OCI-LY7 (cell line): ENCODE measurements around the gene HOXC9. TPM values are rescaled to one million over a fixed set of nuclear protein-coding genes. Genes with fewer than 3 reads are reported as not detected.

Source experiments
- BruUV-seq: library from RNA; stranded (reverse); fragments of 400-500 nt; replicated peaks from 2 replicates; lab custom pipeline; 2021; lab: Mats Ljungman, UMichigan
- CTCF ChIA-PET: fragments of 300-600 bp; sonication (Branson Sonifier 250); formaldehyde crosslinking; loops from one replicate; lab custom pipeline; 2022; ENCODE audit warnings: antibody characterized with exemption; ENCODE audit not compliant: unreplicated experiment; lab: Charles Lee
- POLR2A ChIA-PET: fragments of 300-600 bp; sonication (Branson Sonifier 250); formaldehyde crosslinking; loops from one replicate; lab custom pipeline; 2022; ENCODE audit warnings: antibody characterized with exemption; lab: Charles Lee
- DNase-seq: peaks from one replicate; pipeline ENCODE4 v3.0.0-alpha.2; 2015; ENCODE audit warnings: low spot score
- H2AFZ ChIP-seq: fragments of 200-600 bp; sonication (generic), shearing (Covaris generic); 2 replicates; pipeline ENCODE4 v1.6.1; 2014; ENCODE audit warnings: mild to moderate bottlenecking, antibody characterized with exemption, low read length, moderate library complexity
- H3K27ac ChIP-seq: fragments of 200-600 bp; sonication (generic); 2 replicates; pipeline ENCODE4 v1.5.1; 2014; ENCODE audit warnings: mixed run types, low read depth, mild to moderate bottlenecking, moderate library complexity, low read length, inconsistent platforms; ENCODE audit not compliant: poor library complexity, severe bottlenecking
- H3K36me3 ChIP-seq: fragments of 200-600 bp; sonication (generic); 2 replicates; pipeline ENCODE4 v1.6.1; 2014; ENCODE audit warnings: mild to moderate bottlenecking, antibody characterized with exemption, low read length, moderate library complexity, mixed read lengths; ENCODE audit not compliant: insufficient read depth
- H3K4me1 ChIP-seq: fragments of 200-600 bp; sonication (generic); 2 replicates; pipeline ENCODE4 v1.5.1; 2014; ENCODE audit warnings: mild to moderate bottlenecking, low read length; ENCODE audit not compliant: insufficient read depth, poor library complexity, severe bottlenecking
- H3K4me2 ChIP-seq: fragments of 200-600 bp; sonication (generic); 2 replicates; pipeline ENCODE4 v1.6.1; 2014; ENCODE audit warnings: mild to moderate bottlenecking, low read length
- H3K4me3 ChIP-seq: fragments of 200-600 bp; sonication (generic); 2 replicates; pipeline ENCODE4 v1.5.1; 2014; ENCODE audit warnings: mild to moderate bottlenecking, low read depth, low read length; ENCODE audit not compliant: poor library complexity, severe bottlenecking
- H3K79me2 ChIP-seq: fragments of 200-600 bp; sonication (generic); 2 replicates; pipeline ENCODE4 v1.6.1; 2016; ENCODE audit warnings: low read depth, mild to moderate bottlenecking, low read length, moderate library complexity, mixed read lengths; ENCODE audit not compliant: insufficient read depth
- H3K9me2 ChIP-seq: fragments of 200-600 bp; sonication (generic); 2 replicates; pipeline ENCODE4 v1.6.1; 2016; ENCODE audit warnings: mild to moderate bottlenecking, low read length, mixed read lengths; ENCODE audit not compliant: insufficient read depth
- H3K9me3 ChIP-seq: fragments of 200-600 bp; sonication (generic); 2 replicates; pipeline ENCODE4 v1.6.1; 2014; ENCODE audit warnings: mild to moderate bottlenecking, mixed run types, low read length, mixed read lengths
- H4K20me1 ChIP-seq: fragments of 200-600 bp; sonication (generic); 2 replicates; pipeline ENCODE4 v1.6.1; 2014; ENCODE audit warnings: mild to moderate bottlenecking, antibody characterized with exemption, low read length, moderate library complexity, mixed read lengths; ENCODE audit not compliant: insufficient read depth
- EZH2phosphoT487 ChIP-seq: fragments of 200-600 bp; sonication (generic); IDR thresholded peaks from 2 replicates; pipeline ENCODE4 v1.6.1; 2018; ENCODE audit warnings: low read depth, borderline replicate concordance, mild to moderate bottlenecking, mixed run types, antibody characterized with exemption, low read length, moderate library complexity, mixed read lengths
- intact Hi-C: fragments of 100-400 bp; cut with micrococcal nuclease; formaldehyde crosslinking; loops from one replicate; pipeline ENCODE4 v1.10.0; 2022; ENCODE audit not compliant: unreplicated experiment
- total RNA-seq, 2 experiments: library from RNA; depleted of rRNA in 1 of 2; stranded (reverse); fragments of >200 nt in 1 of 2; shearing (Covaris generic) in 1 of 2; gene quantifications; 2 replicates each; pipeline ENCODE4 v1.2.3, GENCODE V29; 2014 to 2022
- TF ChIP-seq, protein P1 (sequence below): fragments of 200-600 bp; sonication (generic); conservative IDR thresholded peaks from 2 replicates; pipeline ENCODE4 v1.5.1; 2014; ENCODE audit warnings: mild to moderate bottlenecking, antibody characterized with exemption, low read length, moderate library complexity, mixed read lengths

Gene HOXC9
- total RNA-seq, 2 experiments from 2014 or later = 0.42 TPM; not detected in 1

DNA sequence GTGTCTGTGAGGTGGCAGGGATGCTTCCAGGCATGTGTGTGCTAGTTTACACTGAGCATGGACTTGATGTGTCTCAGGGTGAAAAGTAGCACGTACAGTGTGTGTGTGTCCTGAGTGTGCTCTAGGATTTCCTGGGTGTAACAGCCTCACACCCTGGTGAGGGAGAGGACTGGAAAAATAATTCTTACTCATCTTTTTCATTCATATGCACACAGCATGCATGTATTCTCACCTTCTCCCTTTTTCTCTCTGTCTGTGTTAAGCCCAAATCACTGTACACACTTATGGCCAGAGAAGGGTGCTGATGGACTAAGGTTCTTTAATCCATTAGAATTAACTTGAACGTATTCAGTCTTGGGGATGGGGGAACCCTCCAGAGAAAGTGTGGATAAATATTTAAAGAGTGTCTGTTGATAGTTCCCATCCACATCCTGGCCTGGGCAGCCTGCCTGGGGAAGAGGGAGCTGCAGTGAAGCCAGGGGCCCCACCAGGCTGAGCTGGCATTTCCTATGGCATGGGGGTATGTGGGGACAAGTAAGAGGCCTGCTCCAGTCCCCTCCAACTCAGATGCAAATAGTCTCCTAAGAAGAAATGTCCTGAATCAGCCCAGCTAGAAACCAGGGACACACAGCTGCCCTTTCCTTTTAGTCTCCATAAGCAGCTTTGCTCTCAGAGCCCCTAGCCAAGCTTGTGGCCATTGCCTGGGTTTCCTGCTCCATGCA is 7.7 kb downstream of the HOXC9 start:
- no peaks in the 10 kb centered on the region for H3K9me3 ChIP-seq
- no peak overlapping the region for H3K27ac ChIP-seq
- TF ChIP-seq EZH2phosphoT487 = no peak
- H3K4me3 ChIP-seq = no peak overlapping the region
- peaks cover 38% of the 10 kb centered on the region for H3K4me1 ChIP-seq
- no peaks in the 10 kb centered on the region for H3K36me3 ChIP-seq
- no peak for DNase-seq
- H3K9me2 ChIP-seq = no peaks in the 10 kb centered on the region
- ChIA-PET CTCF (interaction anchor here (0.5 to 0.6 kb wide), 2 partner anchors 152 to 255 kb away, joined by 3 to 4 read pairs; no protein-coding TSS in a partner anchor), POLR2A (interaction anchor here (1.4 to 1.6 kb wide), 2 partner anchors 10 to 46 kb away, joined by 4 read pairs; partner anchors contain the start of gene HOXC4)
- no peak overlapping the region for H2AFZ ChIP-seq
- BruUV-seq = no TSS peak
- no peaks in the 10 kb centered on the region for H3K79me2 ChIP-seq
- no peaks in the 10 kb centered on the region for H4K20me1 ChIP-seq
- intact Hi-C loops = loop anchor here (2.0 kb wide), 1 partner anchor 209 kb away; no protein-coding TSS in a partner anchor
- no peak overlapping the region for H3K4me2 ChIP-seq

DNA sequence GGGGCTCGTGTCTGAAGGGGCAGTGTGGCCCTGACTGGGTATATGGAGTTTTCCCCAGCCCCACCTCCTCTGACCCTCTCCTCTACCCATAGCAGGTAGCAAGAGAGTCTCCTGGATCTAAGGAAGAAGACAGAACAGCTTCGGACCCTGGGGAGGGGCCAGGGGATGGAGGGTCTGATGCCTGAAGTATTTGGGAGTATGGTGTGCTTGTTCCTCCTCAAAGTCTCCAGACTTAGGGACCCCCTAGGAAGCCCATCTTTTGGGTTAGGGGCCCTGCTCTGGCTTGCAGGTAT is 8.2 kb downstream of the HOXC9 start:
- ChIA-PET POLR2A (interaction anchor here (1.4 to 1.6 kb wide), 2 partner anchors 9 to 45 kb away, joined by 4 read pairs; partner anchors contain the start of gene HOXC4), CTCF (interaction anchor here (0.6 kb wide), 1 partner anchor 255 kb away, joined by 3 read pairs; no protein-coding TSS in a partner anchor)
- Histone ChIP-seq H4K20me1 (no peaks in the 10 kb centered on the region), H3K9me2 (no peaks in the 10 kb centered on the region), H3K4me1 (peaks cover 38% of the 10 kb centered on the region), H2AFZ (no peak overlapping the region), H3K79me2 (no peaks in the 10 kb centered on the region), H3K4me3 (no peak overlapping the region), H3K36me3 (no peaks in the 10 kb centered on the region), H3K27ac (no peak overlapping the region), H3K9me3 (no peaks in the 10 kb centered on the region), H3K4me2 (no peak overlapping the region)
- TF ChIP-seq, protein P1, sequence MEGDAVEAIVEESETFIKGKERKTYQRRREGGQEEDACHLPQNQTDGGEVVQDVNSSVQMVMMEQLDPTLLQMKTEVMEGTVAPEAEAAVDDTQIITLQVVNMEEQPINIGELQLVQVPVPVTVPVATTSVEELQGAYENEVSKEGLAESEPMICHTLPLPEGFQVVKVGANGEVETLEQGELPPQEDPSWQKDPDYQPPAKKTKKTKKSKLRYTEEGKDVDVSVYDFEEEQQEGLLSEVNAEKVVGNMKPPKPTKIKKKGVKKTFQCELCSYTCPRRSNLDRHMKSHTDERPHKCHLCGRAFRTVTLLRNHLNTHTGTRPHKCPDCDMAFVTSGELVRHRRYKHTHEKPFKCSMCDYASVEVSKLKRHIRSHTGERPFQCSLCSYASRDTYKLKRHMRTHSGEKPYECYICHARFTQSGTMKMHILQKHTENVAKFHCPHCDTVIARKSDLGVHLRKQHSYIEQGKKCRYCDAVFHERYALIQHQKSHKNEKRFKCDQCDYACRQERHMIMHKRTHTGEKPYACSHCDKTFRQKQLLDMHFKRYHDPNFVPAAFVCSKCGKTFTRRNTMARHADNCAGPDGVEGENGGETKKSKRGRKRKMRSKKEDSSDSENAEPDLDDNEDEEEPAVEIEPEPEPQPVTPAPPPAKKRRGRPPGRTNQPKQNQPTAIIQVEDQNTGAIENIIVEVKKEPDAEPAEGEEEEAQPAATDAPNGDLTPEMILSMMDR = no peak
- no peak for TF ChIP-seq EZH2phosphoT487
- no peak for DNase-seq
- intact Hi-C loops = no loop called here
- no TSS peak for BruUV-seq

DNA sequence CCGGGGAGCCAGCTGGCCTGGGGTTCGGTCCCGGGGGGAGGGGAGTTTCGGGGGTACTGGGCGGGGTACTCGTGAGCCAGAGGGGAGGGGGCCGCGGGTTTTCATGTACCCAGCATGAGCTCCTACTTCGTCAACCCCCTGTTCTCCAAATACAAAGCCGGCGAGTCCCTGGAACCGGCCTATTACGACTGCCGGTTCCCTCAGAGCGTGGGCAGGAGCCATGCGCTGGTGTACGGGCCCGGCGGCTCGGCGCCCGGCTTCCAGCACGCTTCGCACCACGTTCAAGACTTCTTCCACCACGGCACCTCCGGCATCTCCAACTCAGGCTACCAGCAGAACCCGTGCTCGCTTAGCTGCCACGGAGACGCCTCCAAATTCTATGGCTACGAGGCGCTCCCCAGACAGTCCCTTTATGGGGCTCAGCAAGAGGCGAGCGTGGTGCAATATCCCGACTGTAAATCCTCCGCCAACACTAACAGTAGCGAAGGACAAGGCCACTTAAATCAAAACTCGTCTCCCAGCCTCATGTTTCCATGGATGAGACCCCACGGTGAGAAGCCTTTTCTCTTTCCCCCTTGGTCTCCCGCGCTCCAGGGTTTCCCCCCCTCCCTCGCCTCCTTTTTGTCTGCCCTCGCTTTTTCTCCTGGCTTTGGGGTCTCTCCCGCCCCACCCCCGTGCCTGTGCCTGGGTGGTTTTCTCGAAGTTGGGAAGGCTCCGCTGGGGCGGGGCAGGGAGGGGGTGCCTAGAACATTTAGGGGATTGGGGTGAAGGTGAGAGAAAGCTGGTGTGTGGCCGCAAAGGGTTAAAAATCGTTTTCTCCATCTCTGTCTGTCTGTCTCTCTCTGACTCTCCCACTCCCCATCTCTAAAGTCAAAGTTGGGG is 9.5 kb downstream of the HOXC9 start:
- Histone ChIP-seq H2AFZ (no peak overlapping the region), H4K20me1 (no peaks in the 10 kb centered on the region), H3K4me1 (peaks cover 34% of the 10 kb centered on the region), H3K4me3 (no peak overlapping the region), H3K9me3 (no peaks in the 10 kb centered on the region), H3K9me2 (no peaks in the 10 kb centered on the region), H3K36me3 (no peaks in the 10 kb centered on the region), H3K79me2 (no peaks in the 10 kb centered on the region), H3K4me2 (no peak overlapping the region), H3K27ac (no peak overlapping the region)
- BruUV-seq = no TSS peak
- TF ChIP-seq, protein P1 = no peak
- TF ChIP-seq EZH2phosphoT487 = no peak
- intact Hi-C loops = loop anchor here (10.0 kb wide), 1 partner anchor 345 kb away; no protein-coding TSS in a partner anchor
- POLR2A ChIA-PET = interaction anchor here (0.7 kb wide), 1 partner anchor 8 kb away, joined by 3 read pairs; no protein-coding TSS in a partner anchor
- CTCF ChIA-PET = no interaction called here
- DNase-seq = no peak
